ENCODE results near the gene PRR5.

PRR5 gene

GRCh38 chr22:44665115-44665514, 36.9 kb upstream of the PRR5 start:
- Histone ChIP-seq H3K27me3 (ENCODE audit: control insufficient read depth, insufficient read depth, low read length) (peaks cover 18% of the 10 kb centered on the region), H3K4me1 (ENCODE audit: control insufficient read depth, insufficient read depth, low read length) (peaks cover 10% of the 10 kb centered on the region), H3K9ac (ENCODE audit: low read depth, low read length) (no peak overlapping the region), H3K9me3 (ENCODE audit: control insufficient read depth, insufficient read depth, low read length) (no peaks in the 10 kb centered on the region), H3K4me3 (ENCODE audit: low read depth, low read length) (no peak overlapping the region), H3K27ac (ENCODE audit: low read depth, low read length) (no peak overlapping the region), H3K36me3 (ENCODE audit: control insufficient read depth, insufficient read depth, low read length) (no peaks in the 10 kb centered on the region)

GRCh38 chr22:44666207-44666585, 35.8 kb upstream of the PRR5 start:
- Histone ChIP-seq H3K4me1 (ENCODE audit: control insufficient read depth, insufficient read depth, low read length) (peaks cover 5% of the 10 kb centered on the region; the same call in 1 of the 2 replicates), H3K4me3 (ENCODE audit: low read depth, low read length) (no peak overlapping the region), H3K27ac (ENCODE audit: low read depth, low read length) (no peak overlapping the region), H3K9me3 (ENCODE audit: control insufficient read depth, insufficient read depth, low read length) (no peaks in the 10 kb centered on the region), H3K36me3 (ENCODE audit: control insufficient read depth, insufficient read depth, low read length) (no peaks in the 10 kb centered on the region), H3K27me3 (ENCODE audit: control insufficient read depth, insufficient read depth, low read length) (peaks cover 18% of the 10 kb centered on the region), H3K9ac (ENCODE audit: low read depth, low read length) (no peak overlapping the region)

- Histone ChIP-seq H3K4me1 (ENCODE audit: control insufficient read depth, insufficient read depth, low read length) (no peaks in the 10 kb centered on the region; the same call in 1 of the 2 replicates), H3K4me3 (ENCODE audit: low read depth, low read length) (no peak overlapping the region), H3K27me3 (ENCODE audit: control insufficient read depth, insufficient read depth, low read length) (peaks cover 18% of the 10 kb centered on the region), H3K9ac (ENCODE audit: low read depth, low read length) (no peak overlapping the region), H3K27ac (ENCODE audit: low read depth, low read length) (no peak overlapping the region), H3K36me3 (ENCODE audit: control insufficient read depth, insufficient read depth, low read length) (no peaks in the 10 kb centered on the region), H3K9me3 (ENCODE audit: control insufficient read depth, insufficient read depth, low read length) (no peaks in the 10 kb centered on the region)
Measured at GRCh38 chr22:44667276-44667675, 34.7 kb upstream of the PRR5 start.

- Histone ChIP-seq H3K4me1 (ENCODE audit: control insufficient read depth, insufficient read depth, low read length) (no peaks in the 10 kb centered on the region; the same call in 1 of the 2 replicates), H3K27ac (ENCODE audit: low read depth, low read length) (no peak overlapping the region), H3K27me3 (ENCODE audit: control insufficient read depth, insufficient read depth, low read length) (peaks cover 18% of the 10 kb centered on the region), H3K4me3 (ENCODE audit: low read depth, low read length) (peak overlapping the region; percentile 61), H3K9me3 (ENCODE audit: control insufficient read depth, insufficient read depth, low read length) (no peaks in the 10 kb centered on the region), H3K36me3 (ENCODE audit: control insufficient read depth, insufficient read depth, low read length) (no peaks in the 10 kb centered on the region), H3K9ac (ENCODE audit: low read depth, low read length) (no peak overlapping the region)
Measured at GRCh38 chr22:44667829-44668189, 34.2 kb upstream of the PRR5 start.

- Histone ChIP-seq H3K4me1 (ENCODE audit: control insufficient read depth, insufficient read depth, low read length) (no peaks in the 10 kb centered on the region; the same call in 1 of the 2 replicates), H3K9ac (ENCODE audit: low read depth, low read length) (no peak overlapping the region), H3K36me3 (ENCODE audit: control insufficient read depth, insufficient read depth, low read length) (no peaks in the 10 kb centered on the region), H3K4me3 (ENCODE audit: low read depth, low read length) (peak overlapping the region; percentile 61), H3K27ac (ENCODE audit: low read depth, low read length) (no peak overlapping the region), H3K27me3 (ENCODE audit: control insufficient read depth, insufficient read depth, low read length) (peaks cover 18% of the 10 kb centered on the region), H3K9me3 (ENCODE audit: control insufficient read depth, insufficient read depth, low read length) (no peaks in the 10 kb centered on the region)
Measured at GRCh38 chr22:44668190-44668885, 33.7 kb upstream of the PRR5 start.

- H3K9ac ChIP-seq (ENCODE audit: low read depth, low read length), result no peak overlapping the region
- H3K27ac ChIP-seq (ENCODE audit: low read depth, low read length), result no peak overlapping the region
- H3K4me1 ChIP-seq (ENCODE audit: control insufficient read depth, insufficient read depth, low read length), result no peaks in the 10 kb centered on the region; the same call in 1 of the 2 replicates
- peak overlapping the region; percentile 61 for H3K4me3 ChIP-seq (ENCODE audit: low read depth, low read length)
- no peaks in the 10 kb centered on the region for H3K9me3 ChIP-seq (ENCODE audit: control insufficient read depth, insufficient read depth, low read length)
- H3K36me3 ChIP-seq (ENCODE audit: control insufficient read depth, insufficient read depth, low read length), result no peaks in the 10 kb centered on the region
- H3K27me3 ChIP-seq (ENCODE audit: control insufficient read depth, insufficient read depth, low read length), result peaks cover 18% of the 10 kb centered on the region
Measured at GRCh38 chr22:44668886-44669521, 33.0 kb upstream of the PRR5 start.

- no peaks in the 10 kb centered on the region; the same call in 1 of the 2 replicates for H3K4me1 ChIP-seq (ENCODE audit: control insufficient read depth, insufficient read depth, low read length)
- H3K27me3 ChIP-seq (ENCODE audit: control insufficient read depth, insufficient read depth, low read length), result peaks cover 18% of the 10 kb centered on the region
- no peak overlapping the region for H3K9ac ChIP-seq (ENCODE audit: low read depth, low read length)
- no peak overlapping the region for H3K4me3 ChIP-seq (ENCODE audit: low read depth, low read length)
- no peaks in the 10 kb centered on the region for H3K36me3 ChIP-seq (ENCODE audit: control insufficient read depth, insufficient read depth, low read length)
- no peak overlapping the region for H3K27ac ChIP-seq (ENCODE audit: low read depth, low read length)
- no peaks in the 10 kb centered on the region for H3K9me3 ChIP-seq (ENCODE audit: control insufficient read depth, insufficient read depth, low read length)
Measured at GRCh38 chr22:44669561-44669976, 32.4 kb upstream of the PRR5 start.

- Histone ChIP-seq H3K4me3 (ENCODE audit: low read depth, low read length) (no peak overlapping the region), H3K4me1 (ENCODE audit: control insufficient read depth, insufficient read depth, low read length) (no peaks in the 10 kb centered on the region; the same call in 1 of the 2 replicates), H3K9ac (ENCODE audit: low read depth, low read length) (no peak overlapping the region), H3K36me3 (ENCODE audit: control insufficient read depth, insufficient read depth, low read length) (no peaks in the 10 kb centered on the region), H3K27me3 (ENCODE audit: control insufficient read depth, insufficient read depth, low read length) (peaks cover 18% of the 10 kb centered on the region), H3K27ac (ENCODE audit: low read depth, low read length) (no peak overlapping the region), H3K9me3 (ENCODE audit: control insufficient read depth, insufficient read depth, low read length) (no peaks in the 10 kb centered on the region)
Measured at GRCh38 chr22:44670220-44670988, 31.6 kb upstream of the PRR5 start.

GRCh38 chr22:44671742-44672141, 30.3 kb upstream of the PRR5 start:
- peaks cover 2% of the 10 kb centered on the region for H3K4me1 ChIP-seq (ENCODE audit: control insufficient read depth, insufficient read depth, low read length)
- no peak overlapping the region for H3K9ac ChIP-seq (ENCODE audit: low read depth, low read length)
- peaks cover 18% of the 10 kb centered on the region for H3K27me3 ChIP-seq (ENCODE audit: control insufficient read depth, insufficient read depth, low read length)
- H3K27ac ChIP-seq (ENCODE audit: low read depth, low read length), result no peak overlapping the region
- no peaks in the 10 kb centered on the region for H3K9me3 ChIP-seq (ENCODE audit: control insufficient read depth, insufficient read depth, low read length)
- H3K4me3 ChIP-seq (ENCODE audit: low read depth, low read length), result no peak overlapping the region
- H3K36me3 ChIP-seq (ENCODE audit: control insufficient read depth, insufficient read depth, low read length), result no peaks in the 10 kb centered on the region

GRCh38 chr22:44672632-44673031, 29.4 kb upstream of the PRR5 start:
- Histone ChIP-seq H3K36me3 (ENCODE audit: control insufficient read depth, insufficient read depth, low read length) (no peaks in the 10 kb centered on the region), H3K9ac (ENCODE audit: low read depth, low read length) (no peak overlapping the region), H3K4me3 (ENCODE audit: low read depth, low read length) (no peak overlapping the region), H3K4me1 (ENCODE audit: control insufficient read depth, insufficient read depth, low read length) (peaks cover 6% of the 10 kb centered on the region), H3K27ac (ENCODE audit: low read depth, low read length) (no peak overlapping the region), H3K27me3 (ENCODE audit: control insufficient read depth, insufficient read depth, low read length) (peaks cover 10% of the 10 kb centered on the region), H3K9me3 (ENCODE audit: control insufficient read depth, insufficient read depth, low read length) (no peaks in the 10 kb centered on the region)

- Histone ChIP-seq H3K9ac (ENCODE audit: low read depth, low read length) (no peak overlapping the region), H3K9me3 (ENCODE audit: control insufficient read depth, insufficient read depth, low read length) (no peaks in the 10 kb centered on the region), H3K27ac (ENCODE audit: low read depth, low read length) (no peak overlapping the region), H3K4me3 (ENCODE audit: low read depth, low read length) (no peak overlapping the region), H3K36me3 (ENCODE audit: control insufficient read depth, insufficient read depth, low read length) (no peaks in the 10 kb centered on the region), H3K27me3 (ENCODE audit: control insufficient read depth, insufficient read depth, low read length) (peaks cover 7% of the 10 kb centered on the region), H3K4me1 (ENCODE audit: control insufficient read depth, insufficient read depth, low read length) (peaks cover 6% of the 10 kb centered on the region)
Measured at GRCh38 chr22:44673406-44673805, 28.6 kb upstream of the PRR5 start.

All from HUES48 (cell line).